H1 (cell line): ENCODE results near the gene KAZALD1.

ENCODE experiments used
- BCL11A ChIP-seq, 2 experiments: IDR thresholded peaks; one replicate each; pipeline ENCODE4 v1.6.1; 2011; ENCODE audit warnings: low read depth in 2 of 2, low read length in 2 of 2, mild to moderate bottlenecking in 2 of 2
- CREB1 ChIP-seq: IDR thresholded peaks from 2 replicates; pipeline ENCODE4 v1.6.1; 2012; ENCODE audit warnings: inconsistent platforms
- CTCF ChIP-seq, 3 experiments: IDR thresholded peaks; 1 replicate in 2 of 3; 2 replicates in 1 of 3; pipeline versions ENCODE4 v1.5.1 to v1.6.1; 2011; ENCODE audit warnings: low read length in 3 of 3, mild to moderate bottlenecking in 3 of 3, inconsistent platforms in 2 of 3, low read depth in 1 of 3, moderate library complexity in 1 of 3; ENCODE audit not compliant: insufficient read depth in 1 of 3; ENCODE audit errors: control extremely low read depth in 1 of 3
- GTF2F1 ChIP-seq: IDR thresholded peaks from 2 replicates; pipeline ENCODE4 v1.6.1; 2012; ENCODE audit warnings: low read depth, low read length, improper control_type of control experiment, borderline replicate concordance
- JUND ChIP-seq: IDR thresholded peaks from 2 replicates; pipeline ENCODE4 v1.6.1; 2011; ENCODE audit warnings: mild to moderate bottlenecking, improper control_type of control experiment, low read length
- MAX ChIP-seq: IDR thresholded peaks from 2 replicates; pipeline ENCODE4 v1.6.1; 2012; ENCODE audit warnings: inconsistent platforms
- RNF2 ChIP-seq: fragments of 200-900, 300-1000 bp; sonication (generic); IDR thresholded peaks from 2 replicates; pipeline ENCODE4 v1.7.1; 2016; ENCODE audit warnings: borderline replicate concordance, low read depth, mild to moderate bottlenecking, antibody characterized with exemption, low read length; ENCODE audit not compliant: poor library complexity, severe bottlenecking; ENCODE audit errors: missing control alignments
- TEAD4 ChIP-seq: IDR thresholded peaks from 2 replicates; pipeline ENCODE4 v1.6.1; 2012; ENCODE audit warnings: low read depth, low read length, inconsistent platforms, mixed read lengths
- YY1 ChIP-seq: IDR thresholded peaks from 2 replicates; pipeline ENCODE4 v1.6.1; 2011; ENCODE audit warnings: low read depth, mild to moderate bottlenecking, low read length
- ZNF274 ChIP-seq: IDR thresholded peaks from 2 replicates; pipeline ENCODE4 v1.7.0; 2012; ENCODE audit warnings: low read length, borderline replicate concordance; ENCODE audit errors: extremely low read depth

GRCh38 chr10:101096378-101096777 lies 34.6 kb downstream of the KAZALD1 start:
- TF ChIP-seq JUND (no peak), TEAD4 (no peak), BCL11A (IDR thresholded peaks at IDR 0.05; ENCODE audit: low read depth in 2 of 2, low read length in 2 of 2) (no peak), YY1 (no peak), GTF2F1 (no peak), CTCF (IDR thresholded peaks at IDR 0.05; ENCODE audit: control extremely low read depth in 1 of 3, insufficient read depth in 1 of 3, low read depth in 1 of 3, low read length in 3 of 3) (no peak), MAX (no peak), RNF2 (no peak), ZNF274 (no peak), CREB1 (no peak)
